Measurements from ENCODE around the gene GLYATL1B.
"Not testable (repeated sequence)": the region's sequence is repeated elsewhere in the genome, so short reads cannot be mapped to it uniquely, and the experiment has no call there.

The GLYATL1B gene, protein sequence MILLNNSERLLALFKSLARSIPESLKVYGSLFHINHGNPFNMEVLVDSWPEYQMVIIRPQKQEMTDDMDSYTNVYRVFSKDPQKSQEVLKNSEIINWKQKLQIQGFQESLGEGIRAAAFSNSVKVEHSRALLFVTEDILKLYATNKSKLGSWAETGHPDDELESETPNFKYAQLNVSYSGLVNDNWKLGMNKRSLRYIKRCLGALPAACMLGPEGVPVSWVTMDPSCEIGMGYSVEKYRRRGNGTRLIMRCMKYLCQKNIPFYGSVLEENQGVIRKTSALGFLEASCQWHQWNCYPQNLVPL

DNA sequence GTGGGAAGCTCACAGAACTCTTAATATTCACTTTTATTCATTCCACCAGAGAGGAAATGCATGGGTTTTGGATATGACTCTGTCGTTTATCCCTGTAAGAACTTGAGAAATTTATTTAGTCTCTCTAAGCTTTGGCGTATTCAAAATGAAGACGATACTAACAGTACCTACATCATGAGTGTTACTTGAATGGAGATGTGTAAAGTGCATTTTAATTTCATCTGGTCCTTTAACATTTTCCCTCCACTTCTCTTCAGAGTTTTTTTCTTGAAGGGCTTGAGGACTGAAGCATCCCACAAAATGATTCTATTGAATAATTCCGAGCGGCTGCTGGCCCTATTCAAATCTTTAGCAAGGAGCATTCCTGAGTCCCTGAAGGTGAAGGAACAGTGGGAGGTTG lies at the start of gene GLYATL1B:
Gene GLYATL1B, plus strand, starts transcription at position 301 of the 400 bp plus-strand sequence. Its CDS starts 0 bp downstream, at position 301.
- DNase-seq (ENCODE audit: low spot score): not testable (repeated sequence)

DNA sequence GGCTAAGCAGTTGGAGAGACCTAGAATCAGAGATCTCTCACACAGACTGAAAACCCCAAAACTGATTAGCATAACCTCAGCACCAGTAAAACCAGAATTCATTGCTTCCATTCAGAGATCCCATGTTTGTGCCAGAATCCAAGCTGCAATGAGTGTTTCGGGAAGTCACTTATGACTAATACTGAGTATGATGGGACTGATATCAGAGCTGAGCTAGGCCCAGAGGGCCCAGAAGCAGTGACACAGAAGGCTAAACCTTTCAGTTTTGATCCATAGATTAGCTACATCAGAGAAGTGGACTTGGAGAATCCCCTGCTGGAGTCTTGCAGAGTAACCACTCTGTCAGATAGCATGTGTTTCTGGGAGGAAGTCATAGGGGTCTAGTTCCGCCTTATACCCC lies 49.6 kb upstream of the GLYATL1B start:
- not testable (repeated sequence) for DNase-seq (ENCODE audit: low spot score)

DNA sequence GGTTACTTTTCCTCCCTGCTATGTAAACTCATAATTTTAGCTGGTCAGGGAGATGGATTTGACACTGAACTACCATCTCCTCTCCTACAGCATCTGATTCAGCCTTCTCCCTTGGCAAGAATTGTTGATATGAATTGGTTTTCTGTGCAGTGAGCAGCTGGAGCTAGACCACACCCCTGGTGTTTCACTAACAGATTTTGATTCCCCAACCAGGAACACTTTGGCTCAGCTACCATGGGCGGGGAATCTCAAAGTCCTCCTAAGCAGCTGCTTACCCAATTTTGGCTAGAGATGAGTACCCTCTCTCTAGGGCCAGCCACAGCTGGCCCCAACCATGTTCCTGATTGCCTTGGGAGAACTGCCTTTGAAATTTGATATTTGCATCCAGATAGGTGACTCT lies 48.7 kb upstream of the GLYATL1B start:
- DNase-seq (ENCODE audit: low spot score): not testable (repeated sequence)

DNA sequence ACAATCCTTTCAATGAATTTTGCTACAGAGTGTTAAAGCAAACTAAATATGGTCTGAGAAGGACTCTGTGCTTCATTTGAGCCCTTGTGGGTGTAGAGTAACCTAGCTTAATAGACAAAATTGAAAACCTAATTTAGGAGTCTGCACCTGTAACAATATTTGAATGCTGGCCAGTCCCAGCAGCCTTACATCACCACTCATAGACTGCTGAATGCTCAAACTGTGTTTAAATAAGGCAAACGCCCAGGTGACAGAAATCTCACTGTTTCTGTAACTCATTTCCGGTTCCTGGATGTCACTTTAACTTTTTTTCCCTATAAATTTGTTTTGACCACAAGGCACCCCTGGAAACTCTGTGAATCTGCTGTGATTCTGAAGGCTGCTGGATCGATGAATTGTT lies 45.5 kb upstream of the GLYATL1B start:
- DNase-seq (ENCODE audit: low spot score): no peak
- TF ChIP-seq, protein P1, sequence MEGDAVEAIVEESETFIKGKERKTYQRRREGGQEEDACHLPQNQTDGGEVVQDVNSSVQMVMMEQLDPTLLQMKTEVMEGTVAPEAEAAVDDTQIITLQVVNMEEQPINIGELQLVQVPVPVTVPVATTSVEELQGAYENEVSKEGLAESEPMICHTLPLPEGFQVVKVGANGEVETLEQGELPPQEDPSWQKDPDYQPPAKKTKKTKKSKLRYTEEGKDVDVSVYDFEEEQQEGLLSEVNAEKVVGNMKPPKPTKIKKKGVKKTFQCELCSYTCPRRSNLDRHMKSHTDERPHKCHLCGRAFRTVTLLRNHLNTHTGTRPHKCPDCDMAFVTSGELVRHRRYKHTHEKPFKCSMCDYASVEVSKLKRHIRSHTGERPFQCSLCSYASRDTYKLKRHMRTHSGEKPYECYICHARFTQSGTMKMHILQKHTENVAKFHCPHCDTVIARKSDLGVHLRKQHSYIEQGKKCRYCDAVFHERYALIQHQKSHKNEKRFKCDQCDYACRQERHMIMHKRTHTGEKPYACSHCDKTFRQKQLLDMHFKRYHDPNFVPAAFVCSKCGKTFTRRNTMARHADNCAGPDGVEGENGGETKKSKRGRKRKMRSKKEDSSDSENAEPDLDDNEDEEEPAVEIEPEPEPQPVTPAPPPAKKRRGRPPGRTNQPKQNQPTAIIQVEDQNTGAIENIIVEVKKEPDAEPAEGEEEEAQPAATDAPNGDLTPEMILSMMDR (IDR thresholded peaks at IDR 0.05; ENCODE audit: extremely low read depth, missing control alignments): no peak

DNA sequence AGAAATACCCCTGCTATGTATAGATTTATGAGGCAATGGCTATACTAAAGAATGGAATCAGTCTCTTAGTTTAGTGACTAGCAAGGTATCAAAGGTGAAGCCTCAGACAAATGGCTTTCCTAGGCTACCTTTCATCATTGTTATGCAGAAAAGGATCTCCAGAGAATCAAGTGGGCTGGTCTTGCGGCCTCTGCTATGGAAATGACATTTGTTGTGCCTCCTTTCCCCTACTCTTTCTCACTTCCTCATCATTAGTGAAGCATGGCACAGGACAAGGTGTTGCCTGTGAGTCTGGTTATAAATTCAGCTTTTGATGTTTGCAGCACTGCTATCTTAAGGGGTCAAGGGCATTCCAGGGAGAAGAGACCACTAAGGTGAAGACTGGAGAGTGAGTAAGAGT lies 34.7 kb upstream of the GLYATL1B start:
- DNase-seq (ENCODE audit: low spot score): not testable (repeated sequence)

DNA sequence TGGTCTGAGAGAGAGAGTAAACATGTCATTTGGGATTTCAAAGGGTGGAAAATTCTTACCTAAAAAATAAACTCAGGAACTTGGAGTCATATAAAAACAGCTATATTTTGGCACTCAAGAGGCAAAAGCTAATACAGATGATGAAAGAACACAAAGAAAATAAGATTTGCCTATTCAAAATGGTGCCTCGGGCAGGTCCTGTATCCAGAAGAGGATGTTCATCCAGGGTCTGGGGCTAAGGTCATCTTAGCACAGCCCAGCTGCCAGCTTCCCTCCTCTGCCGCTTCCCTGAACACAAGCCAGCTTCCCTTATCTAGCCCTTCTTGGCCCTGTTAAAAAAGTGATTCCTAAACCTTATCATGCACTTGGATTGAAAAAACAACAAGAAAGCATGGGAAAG lies 33.8 kb upstream of the GLYATL1B start:
- DNase-seq (ENCODE audit: low spot score): not testable (repeated sequence)

DNA sequence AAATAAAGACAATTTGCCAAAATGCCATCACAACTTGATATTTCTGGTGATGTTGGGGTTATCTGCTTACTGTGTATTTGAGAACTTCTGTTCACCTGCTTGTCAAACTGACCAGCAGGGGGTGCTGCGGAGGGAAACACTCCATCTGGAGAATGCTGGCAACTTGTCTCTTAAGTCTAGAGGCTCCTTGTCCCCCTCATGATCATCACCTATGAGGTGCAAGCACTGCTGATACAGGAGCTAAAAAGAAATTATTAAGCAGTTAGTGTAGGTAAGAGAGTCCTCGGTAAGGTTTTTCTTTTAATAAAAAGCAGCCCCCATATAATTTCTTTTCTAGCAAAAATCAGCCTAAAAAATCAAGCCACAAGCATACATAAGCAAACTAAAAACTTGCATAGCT lies 32.7 kb upstream of the GLYATL1B start:
- TF ChIP-seq, protein P1 (IDR thresholded peaks at IDR 0.05; ENCODE audit: extremely low read depth, missing control alignments): peak; percentile 51
- DNase-seq (ENCODE audit: low spot score): peak; percentile 40

DNA sequence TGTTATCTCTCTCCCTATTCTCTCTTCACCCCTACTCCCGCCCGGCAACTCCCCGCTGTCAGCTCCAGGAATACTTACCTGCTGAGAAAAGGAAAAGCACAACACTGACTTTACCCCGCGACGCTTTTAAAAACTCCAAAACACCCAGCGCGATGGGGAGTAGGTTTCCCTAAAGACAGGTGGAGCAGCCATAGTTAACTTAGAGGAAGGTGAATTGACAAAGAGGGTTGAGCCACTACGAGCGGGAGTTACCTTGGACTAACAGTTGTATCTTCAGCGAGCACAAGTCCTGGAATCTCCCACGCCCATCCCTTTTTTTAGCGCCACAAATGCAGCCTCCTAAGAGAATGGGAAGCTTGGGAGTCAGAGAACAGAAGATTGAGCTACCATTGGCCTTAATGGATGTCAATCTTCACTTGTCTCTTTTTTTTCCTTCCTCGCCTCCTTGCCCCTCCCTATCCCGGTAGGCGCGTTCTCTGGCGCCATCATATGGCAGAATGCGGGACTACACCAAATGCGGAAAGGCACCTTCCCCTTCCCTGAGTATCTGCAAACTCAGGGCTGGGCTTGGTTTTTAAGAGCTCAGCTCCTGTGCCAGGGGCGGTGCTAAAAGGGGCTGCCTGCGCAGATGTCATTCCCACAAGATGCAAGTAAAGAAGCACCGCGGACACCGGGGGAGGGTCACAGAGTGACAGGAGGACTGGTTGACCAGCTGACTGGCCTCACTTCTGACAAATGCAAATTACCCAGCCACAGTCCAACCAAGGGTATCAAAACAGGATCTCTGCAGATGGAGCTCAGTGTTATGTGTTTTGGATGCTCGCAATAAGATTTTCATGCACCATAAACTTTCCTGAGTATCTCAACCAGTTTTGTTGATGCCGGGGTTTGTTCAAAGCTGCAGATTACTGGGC lies 27.7 kb upstream of the GLYATL1B start:
- peak; percentile 92 for DNase-seq (ENCODE audit: low spot score)
- TF ChIP-seq, protein P1 (IDR thresholded peaks at IDR 0.05; ENCODE audit: extremely low read depth, missing control alignments): peak; percentile 91

DNA sequence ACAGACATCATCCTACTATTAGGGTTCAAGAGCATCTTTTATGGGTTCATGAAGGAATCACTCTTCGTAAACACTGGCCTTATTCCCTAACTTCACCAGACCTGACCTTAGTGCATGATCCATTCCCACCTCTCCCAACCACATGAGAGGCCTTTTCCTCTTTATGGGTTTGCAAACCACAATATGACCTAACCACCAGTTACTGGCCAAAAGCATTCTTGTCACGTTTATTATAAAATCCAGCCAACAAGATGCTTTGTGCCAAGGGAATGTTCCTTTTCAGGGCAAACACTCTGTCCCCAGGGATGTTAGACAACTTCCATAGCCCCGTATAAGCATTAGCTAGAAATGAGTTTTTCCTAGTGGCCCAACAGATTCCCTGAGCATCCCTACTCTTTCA lies 26.0 kb upstream of the GLYATL1B start:
- DNase-seq (ENCODE audit: low spot score): not testable (repeated sequence)

DNA sequence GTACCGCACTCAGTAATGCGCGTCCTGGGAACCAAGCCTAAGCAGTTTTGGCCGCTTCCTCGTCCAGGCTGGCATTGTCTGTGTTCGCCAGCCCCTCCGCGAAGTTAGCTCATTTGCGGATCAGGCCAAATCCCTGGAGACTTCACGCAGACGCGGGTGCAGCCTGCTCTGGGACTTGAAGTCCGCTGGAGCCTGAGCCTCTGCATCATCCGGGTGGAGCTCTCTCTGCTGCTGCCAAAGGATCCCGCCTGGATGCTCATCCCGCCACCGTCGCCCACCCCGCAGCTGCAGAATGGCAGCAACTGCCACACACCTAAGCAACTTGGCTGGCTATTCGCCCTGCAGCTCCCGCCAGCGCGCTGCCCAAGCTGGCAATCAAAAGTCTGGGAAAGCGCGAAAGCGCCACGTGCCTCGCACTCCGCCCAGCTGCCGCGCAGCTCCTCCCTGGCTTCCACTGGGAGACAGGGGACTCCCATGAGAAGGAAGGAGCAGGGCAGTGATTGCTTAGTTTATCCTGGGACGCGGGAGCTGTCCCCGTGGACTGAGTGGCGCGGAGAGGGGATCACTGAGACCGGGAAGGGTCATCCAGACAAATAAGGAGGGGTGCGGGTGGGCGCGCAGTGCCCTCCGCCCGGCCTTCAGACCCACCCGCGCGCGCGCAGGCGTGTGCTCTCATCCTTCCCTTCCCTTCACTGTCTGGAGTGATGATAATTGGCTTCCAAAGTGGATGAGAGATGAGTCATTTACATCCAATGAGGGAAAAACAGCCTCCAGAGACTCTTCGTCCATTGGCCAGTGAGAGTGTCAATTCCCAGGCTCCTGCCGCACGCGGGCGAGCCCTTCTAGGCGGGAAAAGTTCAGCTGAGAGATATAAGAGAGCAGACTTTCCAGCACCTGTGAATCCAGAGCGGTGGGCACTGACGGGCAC lies 23.2 kb upstream of the GLYATL1B start:
- DNase-seq (ENCODE audit: low spot score): no peak
- TF ChIP-seq, protein P1 (IDR thresholded peaks at IDR 0.05; ENCODE audit: extremely low read depth, missing control alignments): no peak

DNA sequence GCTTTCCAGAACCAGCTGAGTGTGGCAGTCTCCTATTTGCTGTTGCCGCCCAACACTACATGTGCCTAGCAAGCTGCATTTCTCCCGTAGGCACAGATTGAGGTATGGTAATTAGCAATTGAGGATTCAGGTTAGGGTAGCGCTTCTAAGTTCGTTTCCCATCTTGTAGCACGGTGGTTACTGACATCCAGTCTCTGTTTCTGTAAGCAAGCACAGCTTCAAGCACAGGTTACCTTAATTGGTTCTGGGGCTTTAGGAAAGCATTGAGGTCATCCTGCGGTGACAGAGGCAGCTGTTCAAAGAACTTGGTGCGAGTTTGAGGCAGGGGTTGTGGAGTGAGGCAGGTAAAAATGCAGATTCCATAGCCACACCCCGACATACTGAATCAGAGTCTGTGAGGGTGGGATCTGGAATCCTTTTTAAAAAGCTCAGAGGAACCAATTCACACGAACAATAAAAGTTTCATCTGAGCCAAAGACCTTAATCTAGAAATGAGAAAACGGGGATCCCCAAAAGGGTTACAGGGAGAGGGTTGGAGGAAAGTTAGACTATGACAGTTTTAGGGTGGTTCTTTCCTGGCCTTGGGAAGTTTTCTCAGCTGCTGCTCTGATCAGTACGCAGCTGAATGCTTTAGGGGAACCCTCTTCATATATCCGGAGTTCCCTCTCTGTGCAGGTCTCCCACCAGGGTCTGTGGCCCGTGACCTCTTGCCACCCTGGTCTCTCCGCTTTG lies 21.9 kb upstream of the GLYATL1B start:
- not testable (repeated sequence) for DNase-seq (ENCODE audit: low spot score)
